Activated CD4-positive, alpha-beta T cell treated with anti-CD3 and anti-CD28 coated beads, Interleukin-2, amount 50 U/mL, for 4 hours (primary cell): ENCODE results near the gene SERPINB6.
"Not testable (repeated sequence)": the region's sequence is repeated elsewhere in the genome, so short reads cannot be mapped to it uniquely, and the experiment has no call there.

Experiments used
- DNase-seq, 2 experiments: peaks; one replicate each; pipeline ENCODE4 v3.0.0-alpha.2; 2020

Gene SERPINB6

DNA sequence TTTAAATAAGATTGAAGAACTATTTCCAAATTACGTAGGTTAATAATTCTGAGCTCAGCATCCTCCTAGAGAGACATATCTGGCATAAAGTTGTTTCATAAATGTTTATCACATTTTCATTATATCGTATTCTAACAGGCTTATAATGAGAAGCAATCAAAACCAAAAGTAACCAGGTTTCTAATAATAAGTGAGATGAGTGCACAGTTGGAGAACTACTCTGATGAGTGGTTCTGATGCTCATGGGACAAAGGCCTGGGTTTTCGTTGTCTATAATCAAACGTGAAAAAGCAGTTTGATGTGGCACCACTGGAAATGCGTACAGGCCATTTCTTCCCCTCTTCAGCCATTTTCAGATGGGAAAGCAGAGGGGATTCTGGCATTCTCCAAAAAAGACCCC lies 4.7 kb upstream of the SERPINB6 start:
- no peak for DNase-seq

DNA sequence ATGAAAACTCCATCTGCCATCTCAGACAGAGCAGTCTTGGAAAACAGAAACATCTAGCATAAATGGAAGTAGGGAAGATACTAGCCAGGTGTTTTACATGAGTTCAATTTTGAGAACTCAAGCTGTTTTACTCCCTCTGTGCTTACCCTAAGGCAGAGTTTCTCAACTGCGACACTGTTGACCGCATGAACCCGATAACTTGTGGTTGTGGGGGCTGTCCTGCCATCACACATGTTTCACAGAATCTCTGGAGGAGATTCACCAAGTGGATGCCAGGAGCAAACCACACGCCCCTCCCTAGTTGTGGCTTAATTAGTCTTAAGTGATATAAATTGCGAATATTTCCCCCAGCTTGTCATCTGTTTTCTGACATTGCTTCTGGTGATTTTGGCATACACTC lies 2.3 kb upstream of the SERPINB6 start:
- DNase-seq = no peak

DNA sequence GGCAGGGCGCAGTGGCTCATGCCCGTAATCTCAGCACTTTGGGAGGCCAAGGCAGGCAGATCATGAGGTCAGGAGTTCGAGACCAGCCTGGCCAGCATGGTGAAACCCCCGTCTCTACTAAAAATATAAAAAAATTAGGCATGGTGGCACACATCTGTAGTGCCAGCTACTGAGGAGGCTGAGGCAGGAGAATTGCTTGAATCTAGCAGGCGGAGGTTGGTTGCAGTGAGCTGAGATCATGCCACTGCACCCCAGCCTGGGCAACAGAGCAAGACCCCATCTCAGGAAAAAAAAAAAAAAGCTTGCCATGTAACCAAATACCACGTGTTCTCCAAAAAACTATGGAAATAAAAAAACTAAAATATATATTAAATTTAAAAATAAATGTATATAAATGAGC lies 1.8 kb upstream of the SERPINB6 start:
- DNase-seq = not testable (repeated sequence)

DNA sequence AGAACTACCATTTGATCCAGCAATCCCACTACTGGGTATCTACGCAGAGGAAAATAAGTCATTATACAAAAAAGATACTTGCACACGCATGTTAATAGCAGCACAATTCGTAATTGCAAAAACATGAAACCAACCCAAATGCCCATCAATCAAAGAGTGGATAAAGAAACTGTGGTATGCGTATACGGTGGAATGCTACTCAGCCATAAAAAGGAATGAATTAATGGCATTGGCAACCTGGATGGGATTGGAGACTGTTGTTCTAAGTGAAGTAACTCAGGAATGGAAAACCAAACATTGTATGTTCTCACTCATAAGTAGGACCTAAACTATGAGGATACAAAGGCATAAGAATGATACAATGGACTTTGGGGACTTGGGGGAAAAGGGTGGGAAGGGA lies 1.3 kb upstream of the SERPINB6 start:
- DNase-seq = not testable (repeated sequence)

DNA sequence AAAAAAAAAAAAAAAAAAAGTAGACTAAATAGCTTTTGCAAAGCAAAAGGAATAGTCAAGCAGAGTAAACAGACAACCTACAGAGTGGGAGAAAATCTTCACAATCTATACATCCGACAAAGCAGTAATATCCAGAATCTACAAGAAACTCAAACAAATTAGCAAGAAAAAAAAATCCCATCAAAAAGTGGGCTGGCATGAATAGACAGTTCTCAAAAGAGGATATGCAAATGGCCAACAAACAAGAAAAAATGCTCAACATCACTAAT lies 786 bp upstream of the SERPINB6 start:
- DNase-seq = not testable (repeated sequence)

DNA sequence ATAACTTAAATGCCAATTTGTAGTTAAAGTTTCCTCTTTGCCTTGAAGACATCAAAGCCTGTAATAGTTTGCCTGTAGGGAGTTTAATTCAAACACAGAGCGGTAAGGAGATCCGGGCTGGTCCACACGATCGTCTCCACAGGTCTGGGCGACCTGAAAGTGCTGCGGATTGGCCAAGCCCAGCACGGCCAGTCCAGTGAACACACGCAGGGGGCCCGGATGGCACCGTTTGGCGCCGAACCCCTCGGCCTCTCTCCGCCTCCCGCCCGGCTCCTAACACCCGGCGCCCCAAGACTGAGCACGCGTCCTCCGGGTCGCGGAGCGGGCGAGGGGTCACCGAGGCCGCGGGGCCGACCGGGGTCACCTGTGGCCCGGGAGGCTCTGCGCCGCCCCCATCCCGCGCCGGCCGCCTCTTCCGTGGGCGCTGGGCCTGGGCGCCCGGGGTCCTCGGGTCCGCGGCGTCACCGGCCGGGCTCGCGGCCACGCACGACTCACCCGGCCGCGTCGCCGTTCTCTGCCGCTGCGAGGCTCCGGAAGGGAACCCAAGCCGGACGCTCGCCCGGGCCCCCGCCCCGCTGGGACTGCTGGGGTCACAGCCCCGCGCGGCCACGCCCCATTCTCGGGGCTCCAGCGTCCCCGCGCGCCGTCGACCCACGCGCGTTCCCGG lies 481 bp downstream of the SERPINB6 start:
- DNase-seq = peak in 1 of 2 experiments; percentile 18

DNA sequence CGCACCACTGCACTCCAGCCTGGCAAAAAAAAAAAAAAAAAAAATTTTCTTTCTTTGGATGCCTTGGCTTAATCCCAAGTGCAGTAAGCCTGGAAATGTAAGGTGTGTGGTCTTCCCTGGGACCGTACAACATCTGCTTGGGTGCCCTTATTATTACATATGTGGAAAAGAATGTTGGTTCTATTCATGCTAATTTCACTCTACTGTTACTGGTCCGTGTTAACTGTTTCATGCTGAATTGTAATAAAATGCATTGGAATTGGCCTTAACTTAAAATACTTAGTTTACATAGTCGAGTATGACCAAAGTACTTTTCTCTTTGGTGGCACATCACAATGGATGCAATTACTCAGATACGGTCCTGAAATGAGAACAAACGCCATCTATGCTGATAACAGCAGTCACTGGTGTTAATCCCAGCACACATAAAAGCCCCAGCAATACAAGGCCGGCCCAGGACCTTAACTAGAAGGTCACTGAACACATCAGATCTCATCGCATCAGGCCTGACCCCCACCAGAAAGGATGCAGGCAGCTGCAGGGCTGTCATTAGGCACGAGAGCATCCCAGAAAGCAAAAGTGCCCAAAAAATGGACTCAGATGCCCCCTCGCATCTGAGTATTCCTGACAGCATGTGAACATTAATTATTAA lies 1.2 kb downstream of the SERPINB6 start:
- no peak for DNase-seq

DNA sequence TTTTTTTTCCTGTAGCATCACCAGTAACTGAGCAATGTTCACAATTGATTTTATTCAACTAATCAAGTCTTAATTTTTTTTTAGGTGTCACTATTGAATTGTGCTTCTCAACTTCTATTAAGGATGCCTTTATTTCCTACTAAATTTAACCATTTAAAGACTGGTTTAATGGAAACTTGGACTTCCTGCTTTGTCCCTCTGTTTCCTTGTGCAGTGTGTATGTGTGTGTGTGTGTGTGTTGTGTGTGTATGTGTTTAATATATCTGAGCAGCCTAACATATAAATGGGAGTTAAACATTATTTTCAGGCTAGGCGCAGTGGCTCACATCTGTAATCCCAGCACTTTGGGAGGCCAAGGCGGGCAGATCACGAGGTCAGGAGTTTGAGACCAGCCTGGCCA lies 1.8 kb downstream of the SERPINB6 start:
- DNase-seq = no peak

DNA sequence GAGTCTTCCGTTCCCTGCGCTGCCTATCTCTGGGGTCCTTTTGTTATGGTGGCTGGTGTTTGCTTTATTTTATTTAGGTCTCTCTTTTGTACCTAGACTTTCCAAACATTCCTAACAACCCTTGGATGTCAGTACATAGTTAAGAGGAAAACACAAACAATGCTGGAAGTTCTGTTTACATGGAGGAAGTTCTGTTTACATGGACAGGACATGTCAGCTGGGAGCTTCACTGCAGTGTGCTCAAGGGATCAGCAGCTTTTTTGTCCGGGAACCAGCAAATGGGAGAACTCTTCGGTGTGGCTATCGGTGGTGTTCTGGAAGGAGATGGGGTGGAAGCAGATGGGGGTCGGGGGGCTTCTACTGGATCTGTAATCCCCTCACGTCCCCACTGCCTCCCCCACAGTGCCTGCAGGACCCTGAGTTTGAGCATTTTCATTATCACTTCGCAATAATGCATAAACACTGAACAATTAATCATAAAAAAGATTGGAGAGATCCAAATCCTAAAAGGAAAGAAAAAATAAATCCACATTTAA lies 2.7 kb downstream of the SERPINB6 start:
- no peak for DNase-seq

DNA sequence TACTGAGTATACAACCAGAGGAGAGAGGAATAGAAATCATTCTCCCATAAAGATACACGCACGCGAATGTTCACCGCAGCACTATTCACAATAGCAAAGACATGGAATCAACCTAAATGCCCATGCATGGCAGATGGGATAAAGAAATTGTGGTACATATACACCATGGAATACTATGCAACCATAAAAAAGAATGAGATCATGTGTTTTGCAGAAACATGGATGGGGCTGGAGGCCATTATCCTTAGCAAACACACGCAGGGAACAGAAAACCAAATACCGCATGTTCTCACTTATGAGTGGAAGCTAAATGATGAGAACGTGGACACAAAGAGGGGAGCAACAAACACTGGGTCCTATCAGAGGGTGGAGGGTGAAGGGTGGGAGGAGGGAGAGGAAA lies 3.4 kb downstream of the SERPINB6 start:
- no peak for DNase-seq

DNA sequence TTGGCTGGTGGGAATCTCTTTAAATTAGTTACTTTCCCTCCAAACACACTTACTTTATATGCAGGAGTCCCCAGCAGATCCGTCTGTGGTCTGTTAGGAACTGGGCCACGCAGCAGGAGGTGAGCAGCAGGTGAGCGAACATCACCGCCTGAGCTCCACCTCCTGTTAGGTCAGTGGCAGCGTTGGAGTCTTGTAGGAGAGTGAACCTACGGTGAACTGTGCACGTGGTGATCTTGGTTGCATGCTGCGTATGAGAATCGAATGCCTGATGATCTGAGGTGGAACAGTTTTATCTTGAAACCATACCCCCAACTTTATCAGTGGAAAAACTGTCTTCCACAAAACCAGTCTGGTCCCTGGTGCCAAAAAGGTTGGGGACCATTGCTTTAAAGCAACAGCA lies 5.0 kb downstream of the SERPINB6 start:
- no peak for DNase-seq

DNA sequence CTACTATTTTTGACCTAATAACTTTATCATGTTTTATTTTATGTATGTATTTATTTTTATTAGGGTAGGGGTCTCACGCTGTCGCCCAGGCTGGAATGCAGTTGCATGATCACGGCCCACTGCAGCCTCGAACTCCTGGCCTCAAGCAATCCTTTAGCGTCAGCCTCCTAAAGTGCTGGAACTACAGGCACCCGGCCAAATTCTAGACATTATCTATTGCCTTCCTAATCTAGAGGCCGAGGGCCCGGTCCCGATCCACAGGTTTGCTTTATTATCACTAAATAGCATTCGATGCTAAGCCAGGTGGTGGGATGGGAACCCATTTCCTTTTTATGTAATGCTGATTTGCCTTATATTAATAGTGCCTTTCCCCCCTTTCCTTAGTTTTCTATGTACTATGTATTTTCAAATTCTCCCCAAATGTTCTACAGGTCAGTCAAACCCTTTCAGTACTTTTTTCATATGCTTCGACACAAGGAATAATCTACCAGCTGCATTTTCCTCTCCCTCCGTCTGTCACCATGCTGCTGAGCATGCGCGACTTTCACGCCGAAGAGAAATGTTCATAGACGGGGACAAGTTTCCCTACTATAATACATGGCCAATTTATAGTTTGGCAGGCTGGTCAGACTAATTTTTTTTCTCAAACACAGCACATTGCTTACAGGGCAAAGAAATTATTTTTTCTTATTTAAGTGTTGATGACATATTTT lies 6.4 kb downstream of the SERPINB6 start:
- DNase-seq = no peak

DNA sequence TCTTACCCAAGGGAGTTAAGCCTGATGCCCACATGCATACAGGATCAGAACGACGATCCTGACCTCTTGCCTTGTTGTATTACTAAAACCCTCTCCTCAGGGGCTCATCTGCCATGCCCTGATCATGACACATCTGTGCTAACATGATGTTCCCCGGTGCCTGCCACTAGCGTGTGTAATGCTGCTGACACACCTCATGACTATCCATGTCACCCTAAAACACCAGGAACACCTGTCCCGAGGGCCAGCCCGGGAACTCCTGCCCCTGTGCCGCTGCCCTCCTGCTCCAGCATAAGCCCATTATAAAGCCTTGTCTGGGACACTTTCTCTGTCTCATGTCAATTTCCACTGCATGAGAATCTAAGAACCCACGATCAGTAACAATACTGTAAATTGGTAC lies 7.6 kb downstream of the SERPINB6 start:
- no peak for DNase-seq

DNA sequence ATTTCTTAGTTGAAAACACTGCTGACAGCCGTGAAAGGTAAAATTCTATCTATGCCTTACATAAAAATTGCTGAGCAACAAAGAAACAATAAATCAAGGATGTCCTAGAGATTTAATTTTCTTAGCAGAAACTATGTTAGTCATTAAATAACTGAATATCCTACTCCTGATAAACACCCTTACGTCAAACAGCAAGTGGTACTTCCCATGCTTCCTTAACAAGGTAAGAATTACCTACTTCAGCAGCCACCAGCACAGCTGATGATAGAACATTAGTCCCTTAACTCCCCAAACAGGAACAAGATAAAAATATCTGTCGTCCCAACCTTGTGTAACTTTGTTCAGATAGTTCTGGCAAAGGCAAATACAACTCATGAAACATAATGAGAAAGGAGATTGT lies 8.7 kb downstream of the SERPINB6 start:
- no peak for DNase-seq

DNA sequence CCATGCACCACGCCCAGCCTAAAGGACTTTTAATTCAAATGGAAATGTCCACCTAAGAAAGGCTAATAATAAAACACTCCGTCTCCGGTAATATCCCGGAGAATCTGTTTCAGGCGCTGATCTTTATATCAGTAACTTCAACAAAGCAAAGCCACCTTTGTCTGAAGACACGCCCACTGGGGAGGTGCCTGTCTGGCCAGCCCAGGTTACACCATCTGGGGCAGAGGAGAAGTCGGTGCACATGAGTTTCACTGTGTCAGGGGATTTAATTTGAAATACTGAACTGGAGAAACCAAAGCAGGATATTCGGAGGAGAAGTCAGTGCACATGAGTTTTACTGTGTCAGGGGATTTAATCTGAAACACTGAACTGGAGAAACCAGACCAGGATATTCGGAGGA lies 9.4 kb downstream of the SERPINB6 start:
- DNase-seq = no peak

DNA sequence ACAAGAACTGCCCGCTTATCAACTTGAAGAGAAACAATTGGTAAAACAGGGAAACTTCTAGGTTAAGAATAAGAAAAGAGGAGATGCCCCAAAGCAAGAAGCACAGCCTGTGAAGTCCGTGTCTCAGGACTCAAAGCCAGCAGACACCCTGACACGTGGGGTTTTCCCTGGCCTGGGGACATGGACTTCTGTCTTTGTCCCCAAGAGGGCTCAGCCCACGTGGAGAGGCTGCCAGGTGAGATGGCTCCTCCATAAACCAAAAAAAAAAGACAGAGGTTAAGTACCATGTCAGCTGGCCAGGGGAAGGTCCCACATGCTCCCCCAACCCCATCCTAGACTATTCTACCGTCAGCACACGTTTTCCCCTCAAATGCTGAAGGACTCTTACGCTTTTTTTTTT lies 9.9 kb downstream of the SERPINB6 start:
- no peak for DNase-seq

DNA sequence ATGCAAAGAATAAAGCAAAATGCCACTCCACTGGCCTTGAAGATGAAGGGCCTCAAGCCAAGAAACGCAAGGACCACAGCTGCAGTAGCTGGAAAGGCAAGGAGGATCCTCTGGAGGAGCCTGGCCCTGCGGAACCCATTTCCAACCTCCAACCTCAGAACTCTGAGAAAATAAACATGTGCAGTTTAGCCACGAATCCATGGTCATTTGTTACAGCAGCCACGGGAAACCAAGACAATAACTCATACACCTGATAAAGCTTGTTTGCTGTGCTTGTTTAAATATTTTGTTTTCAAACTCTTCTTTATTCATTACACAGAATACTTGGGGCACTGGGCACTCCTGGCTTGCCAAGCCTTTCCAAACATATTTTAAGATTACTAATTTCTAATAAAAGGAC lies 10.4 kb downstream of the SERPINB6 start:
- no peak for DNase-seq

DNA sequence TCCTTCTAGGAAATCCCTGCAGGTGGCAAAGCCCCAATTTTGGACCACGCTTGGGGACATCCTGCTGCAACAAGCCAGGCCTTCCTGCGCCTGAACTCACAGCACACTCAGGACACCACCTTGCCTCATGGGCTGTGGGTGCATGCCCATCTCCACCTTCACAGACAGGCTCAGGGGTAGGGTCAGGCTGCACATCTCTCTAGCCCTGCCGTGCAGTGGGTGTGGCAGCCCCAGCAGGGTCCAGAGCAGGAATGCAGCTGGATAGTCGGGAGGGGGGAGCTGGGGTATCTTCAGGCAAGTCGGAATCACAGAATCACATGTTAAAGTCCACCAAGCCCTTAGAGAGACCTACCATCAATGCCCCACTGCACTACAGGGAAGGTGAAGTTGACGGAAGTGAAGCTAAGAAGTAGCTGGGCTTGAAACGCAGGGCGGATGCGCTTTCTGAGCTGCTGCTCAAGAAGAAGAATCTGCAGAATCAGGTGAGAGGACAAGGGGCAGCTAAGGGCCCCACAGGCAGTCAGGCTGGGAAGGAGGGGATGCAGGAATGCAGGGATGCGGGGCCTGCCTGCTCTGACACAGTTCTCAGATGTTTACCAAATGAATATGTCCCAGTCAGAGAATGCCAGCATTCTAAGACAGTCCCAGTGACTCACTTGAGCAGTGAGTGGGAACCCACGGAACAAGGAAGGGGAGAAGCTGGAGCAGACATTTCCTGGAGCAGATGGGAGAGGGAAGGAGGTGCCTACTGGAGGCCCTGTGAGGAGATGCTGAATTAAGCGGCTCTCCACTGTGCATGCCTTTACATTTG lies 11.3 kb downstream of the SERPINB6 start:
- DNase-seq = no peak

DNA sequence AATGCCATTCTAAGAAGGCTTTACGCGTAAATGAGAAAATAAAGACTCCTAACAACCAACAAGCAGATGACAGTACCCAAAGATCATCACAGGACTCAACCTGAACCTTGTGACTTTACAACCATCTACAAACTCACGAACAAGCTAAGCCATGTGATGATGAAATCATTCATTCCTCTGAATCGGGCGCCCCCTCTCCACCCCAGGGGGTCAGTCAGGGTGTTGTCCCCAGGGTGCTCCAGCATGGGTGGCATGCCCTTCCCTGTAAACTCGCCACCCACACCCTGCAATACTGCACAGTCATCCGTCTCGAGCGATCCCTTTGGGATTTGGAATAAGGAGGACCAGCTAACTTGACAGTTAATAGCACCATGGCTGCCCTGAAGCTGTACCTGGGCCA lies 12.6 kb downstream of the SERPINB6 start:
- no peak for DNase-seq

DNA sequence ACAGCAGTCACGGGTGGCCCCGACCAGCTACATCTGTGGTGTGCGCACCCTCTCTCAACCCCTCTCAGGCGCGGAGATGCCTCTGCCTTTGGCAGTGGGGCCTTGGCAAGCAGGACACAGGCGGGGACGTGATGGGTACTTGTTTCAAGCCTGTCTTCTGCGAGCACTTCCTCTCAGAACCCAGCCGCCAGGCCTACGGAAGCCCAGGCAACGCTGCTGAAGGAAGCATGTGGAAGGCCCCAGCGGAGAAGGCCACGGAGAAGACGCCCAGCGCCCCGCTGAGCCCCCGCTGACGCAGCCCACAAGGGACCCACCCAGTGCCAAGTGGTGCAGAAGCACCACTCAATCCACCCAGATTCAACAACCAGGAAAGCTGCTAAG lies 13.0 kb downstream of the SERPINB6 start:
- no peak for DNase-seq

DNA sequence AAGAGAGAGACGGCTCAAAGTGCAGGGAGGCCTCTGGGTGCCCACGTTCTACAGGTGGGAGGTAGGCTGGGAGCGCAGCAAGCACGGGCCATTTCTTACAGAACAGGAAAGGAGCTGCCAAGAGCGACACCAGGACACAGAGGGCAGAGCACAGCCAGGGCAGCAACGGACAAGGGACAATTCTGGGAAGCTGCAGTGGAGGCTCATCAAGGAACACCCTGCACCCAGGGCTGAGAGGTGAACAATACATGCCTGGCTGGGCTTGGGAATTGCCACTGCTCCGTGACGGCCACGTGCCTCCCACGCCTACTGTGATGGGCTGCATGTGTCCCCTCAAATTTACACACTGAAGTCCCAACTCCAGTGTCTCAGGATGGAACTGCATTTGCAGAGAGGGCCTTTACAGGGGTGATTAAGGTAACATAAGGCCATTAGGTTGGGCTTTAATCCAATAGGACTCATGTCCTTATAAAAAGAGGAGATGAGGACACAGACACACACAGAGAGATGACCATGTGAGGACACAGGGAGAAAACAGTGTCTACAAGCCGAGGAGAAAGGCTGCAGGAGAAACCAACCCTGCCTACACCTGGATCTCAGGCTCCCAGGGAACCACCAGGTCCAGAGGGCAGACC lies 13.6 kb downstream of the SERPINB6 start:
- DNase-seq = no peak

DNA sequence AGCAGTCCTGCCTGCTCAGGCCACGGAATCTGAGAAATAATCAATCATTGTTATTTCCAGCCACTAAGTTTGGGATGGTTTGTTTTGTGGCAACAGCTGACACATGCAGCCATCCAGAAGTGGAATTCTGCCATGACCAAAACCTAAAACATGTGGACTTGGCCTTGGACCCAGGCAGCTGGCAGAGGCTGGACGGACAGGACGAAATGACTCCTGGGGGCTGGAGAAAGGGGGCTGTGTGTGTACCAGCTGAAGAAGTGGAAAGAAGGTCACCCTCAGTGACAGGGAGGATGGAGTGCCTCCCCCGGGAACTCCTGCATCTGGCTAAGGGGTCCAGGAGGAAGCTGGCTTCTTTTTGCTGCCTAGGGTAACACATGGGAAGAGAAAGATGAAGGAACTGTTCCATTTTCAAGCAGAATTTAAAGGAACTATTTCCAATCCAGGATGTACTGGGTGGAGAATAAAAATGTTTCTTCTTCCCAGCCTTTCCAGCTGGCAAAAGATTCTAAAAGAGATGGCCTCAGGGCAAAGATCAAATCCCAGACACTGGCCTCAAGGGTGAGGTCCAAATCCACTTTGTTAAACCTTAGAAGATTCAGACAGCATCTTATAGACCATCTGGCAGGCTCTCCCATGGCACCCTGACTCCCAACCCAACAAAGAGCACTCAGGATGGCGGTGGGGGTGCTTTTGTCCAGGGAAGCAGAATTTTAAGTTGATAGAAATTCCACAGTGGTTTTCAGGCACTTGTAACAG lies 14.3 kb downstream of the SERPINB6 start:
- DNase-seq = no peak
